PC-9 (cell line): ENCODE measurements around the gene MPP3.

ENCODE experiments used
- CTCF ChIP-seq: fragments of 200-600 bp; sonication (generic); conservative IDR thresholded peaks from 2 replicates; pipeline ENCODE4 v1.6.1; 2017; ENCODE audit warnings: mixed run types, antibody characterized with exemption, mild to moderate bottlenecking, moderate library complexity
- EZH2 ChIP-seq: fragments of 200-600 bp; sonication (generic); IDR thresholded peaks from 2 replicates; pipeline ENCODE4 v1.8.0; 2017; ENCODE audit warnings: antibody characterized with exemption, low read depth

GRCh38 chr17:43853546-43853945 lies 20.6 kb upstream of the MPP3 start:
- TF ChIP-seq CTCF (no peak), EZH2 (no peak)
